PC-3 (cell line): ENCODE results near the gene ADAM22. TPM values are rescaled to one million over a fixed set of nuclear protein-coding genes. Genes with fewer than 3 reads are reported as not detected.

ENCODE experiments used
- ATAC-seq: fragments of 200-7000 bp; cut with Tn5 transposase; 2 replicates; pipeline ENCODE4 v1.9.1; 2020; ENCODE audit warnings: mild to moderate bottlenecking, moderate library complexity
- BruUV-seq: library from RNA; stranded (reverse); fragments of 400-500 nt; replicated peaks from 2 replicates; lab custom pipeline; 2021; lab: Mats Ljungman, UMichigan
- CTCF ChIA-PET: fragments of 300-600 bp; sonication (Branson Sonifier 250); formaldehyde crosslinking; loops from one replicate; lab custom pipeline; 2022; ENCODE audit warnings: antibody characterized with exemption; lab: Charles Lee
- POLR2A ChIA-PET: fragments of 300-600 bp; sonication (Branson Sonifier 250); formaldehyde crosslinking; loops from one replicate; lab custom pipeline; 2022; ENCODE audit warnings: antibody characterized with exemption; ENCODE audit not compliant: unreplicated experiment; lab: Charles Lee
- DNase-seq: peaks from one replicate; pipeline ENCODE4 v3.0.0-alpha.2; 2015
- H2AFZ ChIP-seq: fragments of 300-600 bp; sonication (generic); 2 replicates; pipeline ENCODE4 v1.6.0; 2016; ENCODE audit warnings: antibody characterized with exemption, low read length
- H3F3A ChIP-seq: fragments of 300-600 bp; sonication (generic); one replicate; pipeline ENCODE4 v1.6.0; 2017; ENCODE audit warnings: antibody characterized with exemption, low read length, control low read depth, mild to moderate bottlenecking; ENCODE audit not compliant: unreplicated experiment
- H3K27ac ChIP-seq: fragments of 300-600 bp; sonication (generic); 2 replicates; pipeline ENCODE4 v1.5.1; 2016; ENCODE audit warnings: mild to moderate bottlenecking, low read length
- H3K27me3 ChIP-seq: fragments of 300-600 bp; sonication (generic); 2 replicates; pipeline ENCODE4 v1.6.1; 2016; ENCODE audit warnings: low read length, mixed read lengths
- H3K36me3 ChIP-seq: fragments of 300-600 bp; sonication (generic); 2 replicates; pipeline ENCODE4 v1.6.1; 2016; ENCODE audit warnings: low read depth, mixed run types, low read length, mixed read lengths
- H3K4me1 ChIP-seq: fragments of 300-600 bp; sonication (generic); 2 replicates; pipeline ENCODE4 v1.5.1; 2016; ENCODE audit warnings: low read length; ENCODE audit not compliant: insufficient read depth
- H3K4me2 ChIP-seq: fragments of 300-600 bp; sonication (generic); 2 replicates; pipeline ENCODE4 v1.6.0; 2016; ENCODE audit warnings: low read length
- H3K4me3 ChIP-seq: fragments of 300-600 bp; sonication (generic); 2 replicates; pipeline ENCODE4 v1.5.1; 2016; ENCODE audit warnings: mild to moderate bottlenecking, low read length, mixed read lengths
- H3K79me2 ChIP-seq: fragments of 300-600 bp; sonication (generic); 2 replicates; pipeline ENCODE4 v1.6.1; 2017; ENCODE audit warnings: low read length, mixed read lengths
- H3K9ac ChIP-seq: fragments of 300-600 bp; sonication (generic); 2 replicates; pipeline ENCODE4 v1.6.0; 2016; ENCODE audit warnings: mild to moderate bottlenecking, low read length
- H3K9me2 ChIP-seq: fragments of 300-600 bp; sonication (generic); replicated peaks from 2 replicates; pipeline ENCODE4 v1.6.1; 2016; ENCODE audit warnings: mixed run types, low read length, mixed read lengths
- H3K9me3 ChIP-seq: fragments of 300-600 bp; sonication (generic); 2 replicates; pipeline ENCODE4 v1.6.1; 2016; ENCODE audit warnings: low read length, mixed read lengths
- H4K20me1 ChIP-seq: fragments of 300-600 bp; sonication (generic); 2 replicates; pipeline ENCODE4 v1.6.1; 2016; ENCODE audit warnings: low read length, mixed read lengths
- EZH2 ChIP-seq: fragments of 300-600 bp; sonication (generic); IDR thresholded peaks from one replicate; pipeline ENCODE4 v1.6.1; 2017; ENCODE audit warnings: antibody characterized with exemption, mild to moderate bottlenecking, low read length; ENCODE audit not compliant: unreplicated experiment
- EZH2phosphoT487 ChIP-seq: fragments of 300-600 bp; sonication (generic); IDR thresholded peaks from 2 replicates; pipeline ENCODE4 v1.6.1; 2018; ENCODE audit warnings: mild to moderate bottlenecking, antibody characterized with exemption, low read length, borderline replicate concordance
- intact Hi-C: fragments of 100-400 bp; cut with micrococcal nuclease; formaldehyde crosslinking; loops from 2 replicates; pipeline ENCODE4 v1.9.0; 2023
- total RNA-seq: library from RNA; depleted of rRNA; stranded (reverse); fragments of >200 nt; gene quantifications from 2 replicates; pipeline ENCODE4 v1.2.3, GENCODE V29; 2014
- TF ChIP-seq, protein P1 (sequence below): fragments of 300-600 bp; sonication (generic); conservative IDR thresholded peaks from 2 replicates; pipeline ENCODE4 v1.5.1; 2017; ENCODE audit warnings: antibody characterized with exemption, low read depth, mild to moderate bottlenecking, low read length

The ADAM22 gene
- total RNA-seq, 1 experiment from 2014 or later = 4.4 TPM

DNA sequence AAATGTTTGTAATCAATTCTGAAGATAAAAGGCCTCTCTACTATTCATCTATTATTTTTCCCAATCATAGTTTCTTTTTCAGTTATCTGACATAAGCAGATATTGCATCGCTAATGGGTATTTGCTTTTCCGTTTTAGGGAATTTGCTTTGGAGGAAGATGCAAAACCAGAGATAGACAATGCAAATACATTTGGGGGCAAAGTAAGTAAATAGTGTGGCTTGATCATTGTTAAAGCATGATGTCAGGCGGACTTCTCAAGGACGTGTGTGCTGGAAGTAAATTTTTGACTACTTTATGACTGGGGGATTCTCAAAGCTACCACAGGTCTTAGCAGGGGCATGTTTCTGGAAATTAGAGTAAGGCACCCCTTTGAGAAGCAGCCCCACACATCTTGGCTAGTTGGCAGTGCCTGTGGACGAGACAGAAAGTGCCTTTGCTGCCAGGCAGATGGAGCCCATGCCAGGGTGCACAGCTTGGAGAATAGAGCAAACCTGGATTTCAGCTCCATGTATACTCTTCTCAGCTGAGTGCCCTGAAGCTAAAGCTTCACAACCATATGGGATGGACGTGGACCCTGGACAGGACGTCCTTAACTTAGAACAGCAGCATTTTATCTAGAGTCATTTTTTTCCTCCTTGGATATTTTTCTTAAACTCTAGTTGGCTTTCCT is 217.2 kb downstream of the ADAM22 start:
- no peaks in the 10 kb centered on the region for H3K79me2 ChIP-seq
- H3F3A ChIP-seq = no peaks in the 10 kb centered on the region
- intact Hi-C loops = no loop called here
- H3K4me2 ChIP-seq = no peak overlapping the region
- H3K9me2 ChIP-seq = no peaks in the 10 kb centered on the region
- ChIA-PET POLR2A (no interaction called here), CTCF (no interaction called here)
- ATAC-seq = no peak
- no peak overlapping the region for H2AFZ ChIP-seq
- H3K27ac ChIP-seq = no peak overlapping the region
- H3K9me3 ChIP-seq = no peaks in the 10 kb centered on the region
- BruUV-seq = no TSS peak
- no peaks in the 10 kb centered on the region for H3K27me3 ChIP-seq
- no peak overlapping the region for H3K4me3 ChIP-seq
- H3K9ac ChIP-seq = no peak overlapping the region
- DNase-seq = no peak
- no peaks in the 10 kb centered on the region for H3K36me3 ChIP-seq
- H3K4me1 ChIP-seq = no peaks in the 10 kb centered on the region
- no peak for TF ChIP-seq EZH2phosphoT487
- TF ChIP-seq EZH2 = no peak
- TF ChIP-seq, protein P1, sequence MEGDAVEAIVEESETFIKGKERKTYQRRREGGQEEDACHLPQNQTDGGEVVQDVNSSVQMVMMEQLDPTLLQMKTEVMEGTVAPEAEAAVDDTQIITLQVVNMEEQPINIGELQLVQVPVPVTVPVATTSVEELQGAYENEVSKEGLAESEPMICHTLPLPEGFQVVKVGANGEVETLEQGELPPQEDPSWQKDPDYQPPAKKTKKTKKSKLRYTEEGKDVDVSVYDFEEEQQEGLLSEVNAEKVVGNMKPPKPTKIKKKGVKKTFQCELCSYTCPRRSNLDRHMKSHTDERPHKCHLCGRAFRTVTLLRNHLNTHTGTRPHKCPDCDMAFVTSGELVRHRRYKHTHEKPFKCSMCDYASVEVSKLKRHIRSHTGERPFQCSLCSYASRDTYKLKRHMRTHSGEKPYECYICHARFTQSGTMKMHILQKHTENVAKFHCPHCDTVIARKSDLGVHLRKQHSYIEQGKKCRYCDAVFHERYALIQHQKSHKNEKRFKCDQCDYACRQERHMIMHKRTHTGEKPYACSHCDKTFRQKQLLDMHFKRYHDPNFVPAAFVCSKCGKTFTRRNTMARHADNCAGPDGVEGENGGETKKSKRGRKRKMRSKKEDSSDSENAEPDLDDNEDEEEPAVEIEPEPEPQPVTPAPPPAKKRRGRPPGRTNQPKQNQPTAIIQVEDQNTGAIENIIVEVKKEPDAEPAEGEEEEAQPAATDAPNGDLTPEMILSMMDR = no peak
- H4K20me1 ChIP-seq = no peaks in the 10 kb centered on the region

DNA sequence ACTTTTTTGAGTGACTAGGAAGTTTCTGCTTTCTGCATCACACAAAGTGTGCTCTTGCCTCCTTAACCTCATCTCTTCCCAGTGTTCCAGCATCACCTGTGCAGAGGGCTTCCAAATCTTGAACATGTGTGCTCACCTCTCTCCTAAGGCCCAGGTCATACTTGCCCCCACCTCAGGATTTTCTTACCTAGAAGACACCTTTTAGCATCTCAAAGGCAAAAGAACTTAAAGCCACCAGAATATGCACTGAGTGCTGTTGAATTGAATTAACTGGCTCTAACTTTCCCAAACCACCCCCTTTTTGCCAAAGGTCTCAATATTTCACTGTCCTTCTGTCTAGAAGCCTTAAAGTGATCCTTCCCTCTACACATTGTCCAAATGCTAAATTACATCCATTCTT is 219.3 kb downstream of the ADAM22 start:
- DNase-seq = no peak
- Histone ChIP-seq H2AFZ (no peak overlapping the region), H3K9me3 (no peaks in the 10 kb centered on the region), H3K27ac (no peak overlapping the region), H3K36me3 (no peaks in the 10 kb centered on the region), H3K4me2 (no peak overlapping the region), H3K79me2 (no peaks in the 10 kb centered on the region), H3K4me3 (no peak overlapping the region), H3K4me1 (no peaks in the 10 kb centered on the region), H3K9ac (no peak overlapping the region), H3K9me2 (no peaks in the 10 kb centered on the region), H3K27me3 (no peaks in the 10 kb centered on the region), H3F3A (no peaks in the 10 kb centered on the region), H4K20me1 (no peaks in the 10 kb centered on the region)
- intact Hi-C loops = no loop called here
- ATAC-seq = no peak
- CTCF ChIA-PET = no interaction called here
- POLR2A ChIA-PET = no interaction called here
- TF ChIP-seq EZH2phosphoT487 = no peak
- TF ChIP-seq EZH2 = no peak
- TF ChIP-seq, protein P1 = no peak
- BruUV-seq = no TSS peak

DNA sequence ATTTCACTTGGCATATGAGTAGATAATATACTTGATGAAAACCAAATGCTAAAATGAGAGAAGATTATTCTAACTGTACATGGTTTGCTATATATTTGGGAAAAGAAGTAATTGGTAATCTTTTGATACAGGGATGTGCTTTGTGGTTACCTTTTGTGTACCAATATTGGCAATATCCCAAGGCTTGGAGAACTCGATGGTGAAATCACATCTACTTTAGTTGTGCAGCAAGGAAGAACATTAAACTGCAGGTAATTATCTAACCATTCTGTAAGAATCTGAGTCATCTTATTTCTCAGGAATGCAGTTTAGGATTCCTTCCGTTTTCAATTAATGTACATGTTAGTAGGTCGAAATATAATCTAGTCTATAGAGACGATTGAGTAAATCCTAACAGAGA is 221.7 kb downstream of the ADAM22 start:
- Histone ChIP-seq H3F3A (no peaks in the 10 kb centered on the region), H2AFZ (no peak overlapping the region), H4K20me1 (no peaks in the 10 kb centered on the region), H3K4me2 (no peak overlapping the region), H3K9ac (no peak overlapping the region), H3K4me1 (no peaks in the 10 kb centered on the region), H3K9me3 (no peaks in the 10 kb centered on the region), H3K27me3 (no peaks in the 10 kb centered on the region), H3K9me2 (no peaks in the 10 kb centered on the region), H3K4me3 (no peak overlapping the region), H3K36me3 (no peaks in the 10 kb centered on the region), H3K79me2 (no peaks in the 10 kb centered on the region), H3K27ac (no peak overlapping the region)
- no TSS peak for BruUV-seq
- no peak for ATAC-seq
- DNase-seq = no peak
- intact Hi-C loops = no loop called here
- ChIA-PET POLR2A (no interaction called here), CTCF (no interaction called here)
- TF ChIP-seq EZH2 (no peak), EZH2phosphoT487 (no peak)
- TF ChIP-seq, protein P1 = no peak
